DOHH2 (cell line): Measurements from ENCODE around the gene TUNAR.

Experiments
- CTCF ChIP-seq: fragments of 200-600 bp; sonication (generic); IDR thresholded peaks from one replicate; pipeline ENCODE4 v1.5.1; 2014; ENCODE audit warnings: antibody characterized with exemption, mild to moderate bottlenecking, low read depth, low read length; ENCODE audit not compliant: poor library complexity, severe bottlenecking
- EZH2phosphoT487 ChIP-seq: fragments of 200-600 bp; sonication (generic); IDR thresholded peaks from 2 replicates; pipeline ENCODE4 v1.6.1; 2017; ENCODE audit warnings: borderline replicate concordance, mild to moderate bottlenecking, antibody characterized with exemption, low read length, moderate library complexity, mixed read lengths

GRCh38 chr14:95906591-95906990 is 30.0 kb downstream of the TUNAR start:
- no peak for TF ChIP-seq EZH2phosphoT487
- no peak for TF ChIP-seq CTCF
